Measurements from ENCODE around the gene WDR76.

DNA sequence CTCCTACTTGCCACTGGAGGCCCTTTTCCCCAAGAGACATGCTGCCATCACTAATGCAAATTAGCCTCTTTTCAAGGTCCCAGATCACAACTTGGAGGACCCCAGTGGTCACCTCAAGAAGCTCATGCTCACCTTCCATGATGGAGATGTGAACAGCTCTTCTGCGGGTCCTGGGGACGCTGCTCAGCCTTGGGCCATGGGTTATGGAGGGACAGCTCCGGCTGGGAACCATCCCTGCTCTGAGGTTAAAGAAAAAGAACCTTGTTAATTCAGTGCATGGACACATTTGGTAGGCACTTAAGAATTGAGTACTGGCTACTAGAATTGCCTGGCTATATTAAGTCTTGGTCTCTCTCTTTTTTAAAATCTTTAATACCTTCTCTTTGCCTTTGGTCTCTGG is 56.8 kb downstream of the WDR76 start:
- TF ChIP-seq, protein P1, sequence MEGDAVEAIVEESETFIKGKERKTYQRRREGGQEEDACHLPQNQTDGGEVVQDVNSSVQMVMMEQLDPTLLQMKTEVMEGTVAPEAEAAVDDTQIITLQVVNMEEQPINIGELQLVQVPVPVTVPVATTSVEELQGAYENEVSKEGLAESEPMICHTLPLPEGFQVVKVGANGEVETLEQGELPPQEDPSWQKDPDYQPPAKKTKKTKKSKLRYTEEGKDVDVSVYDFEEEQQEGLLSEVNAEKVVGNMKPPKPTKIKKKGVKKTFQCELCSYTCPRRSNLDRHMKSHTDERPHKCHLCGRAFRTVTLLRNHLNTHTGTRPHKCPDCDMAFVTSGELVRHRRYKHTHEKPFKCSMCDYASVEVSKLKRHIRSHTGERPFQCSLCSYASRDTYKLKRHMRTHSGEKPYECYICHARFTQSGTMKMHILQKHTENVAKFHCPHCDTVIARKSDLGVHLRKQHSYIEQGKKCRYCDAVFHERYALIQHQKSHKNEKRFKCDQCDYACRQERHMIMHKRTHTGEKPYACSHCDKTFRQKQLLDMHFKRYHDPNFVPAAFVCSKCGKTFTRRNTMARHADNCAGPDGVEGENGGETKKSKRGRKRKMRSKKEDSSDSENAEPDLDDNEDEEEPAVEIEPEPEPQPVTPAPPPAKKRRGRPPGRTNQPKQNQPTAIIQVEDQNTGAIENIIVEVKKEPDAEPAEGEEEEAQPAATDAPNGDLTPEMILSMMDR (IDR thresholded peaks at IDR 0.05), result no peak
- TF ChIP-seq POLR2A (IDR thresholded peaks at IDR 0.05), result no peak
